Activated T-helper 2 cell treated with anti-CD3 and anti-CD28 coated beads, Interferon-gamma antibody, Interleukin-2, Interleukin-4, amounts not matched to agents 10 μg/mL and 5 μg/mL and 100 μg/mL, durations not matched to agents 14 hours and 24 hours and 36 hours (primary cell): ENCODE measurements around the gene TPX2. TPM values are rescaled to one million over a fixed set of nuclear protein-coding genes. Genes with fewer than 3 reads are reported as not detected.
"Not testable (repeated sequence)": the region's sequence is repeated elsewhere in the genome, so short reads cannot be mapped to it uniquely, and the experiment has no call there.

Experiments used
- DNase-seq: peaks from one replicate; pipeline ENCODE4 v3.0.0; 2021; ENCODE audit warnings: low spot score
- H3K27ac Mint-ChIP-seq: one replicate; pipeline ENCODE4 v1.8.0; 2021; ENCODE audit warnings: mixed read lengths
- H3K27me3 Mint-ChIP-seq: one replicate; pipeline ENCODE4 v1.8.0; 2021; ENCODE audit warnings: low read depth, mixed read lengths
- H3K36me3 Mint-ChIP-seq: one replicate; pipeline ENCODE4 v1.8.0; 2021; ENCODE audit warnings: low read depth, mixed read lengths
- H3K4me1 Mint-ChIP-seq: one replicate; pipeline ENCODE4 v1.8.0; 2021; ENCODE audit warnings: low read depth, mixed read lengths
- H3K4me3 Mint-ChIP-seq: one replicate; pipeline ENCODE4 v1.8.0; 2021; ENCODE audit warnings: low read depth, mild to moderate bottlenecking, moderate library complexity, mixed read lengths
- H3K9me3 Mint-ChIP-seq: one replicate; pipeline ENCODE4 v1.8.0; 2021; ENCODE audit warnings: mixed read lengths
- intact Hi-C: fragments of 100-400 bp; cut with micrococcal nuclease; formaldehyde crosslinking; loops from one replicate; pipeline ENCODE4 v1.15.1; 2023
- total RNA-seq: library from RNA; stranded (reverse); gene quantifications from 2 replicates; pipeline ENCODE4 v1.2.3, GENCODE V29; 2022

Gene TPX2
- total RNA-seq, 1 donor from 2014 or later: 82.8 TPM

GRCh38 chr20:31811198-31811597, 72.1 kb downstream of the TPX2 start:
- peaks cover 8% of the 10 kb centered on the region for H3K36me3 Mint-ChIP-seq
- no peaks in the 10 kb centered on the region for H3K9me3 Mint-ChIP-seq
- H3K27ac Mint-ChIP-seq: no peak overlapping the region
- H3K27me3 Mint-ChIP-seq: no peaks in the 10 kb centered on the region
- intact Hi-C loops: no loop called here
- no peak for DNase-seq
- H3K4me3 Mint-ChIP-seq: no peak overlapping the region
- H3K4me1 Mint-ChIP-seq: peaks cover 6% of the 10 kb centered on the region

GRCh38 chr20:31811796-31812728, 73.0 kb downstream of the TPX2 start:
- no peaks in the 10 kb centered on the region for H3K9me3 Mint-ChIP-seq
- DNase-seq: no peak
- H3K4me1 Mint-ChIP-seq: peaks cover 3% of the 10 kb centered on the region
- H3K27me3 Mint-ChIP-seq: no peaks in the 10 kb centered on the region
- H3K27ac Mint-ChIP-seq: no peak overlapping the region
- H3K4me3 Mint-ChIP-seq: no peak overlapping the region
- H3K36me3 Mint-ChIP-seq: peaks cover 3% of the 10 kb centered on the region
- intact Hi-C loops: no loop called here

GRCh38 chr20:31813611-31814010, 74.5 kb downstream of the TPX2 start:
- H3K4me3 Mint-ChIP-seq: no peak overlapping the region
- intact Hi-C loops: no loop called here
- peaks cover 3% of the 10 kb centered on the region for H3K4me1 Mint-ChIP-seq
- no peak overlapping the region for H3K27ac Mint-ChIP-seq
- DNase-seq: no peak
- no peaks in the 10 kb centered on the region for H3K9me3 Mint-ChIP-seq
- H3K36me3 Mint-ChIP-seq: no peaks in the 10 kb centered on the region
- H3K27me3 Mint-ChIP-seq: no peaks in the 10 kb centered on the region

- H3K27ac Mint-ChIP-seq, H3K4me1 Mint-ChIP-seq, H3K4me3 Mint-ChIP-seq, DNase-seq, H3K36me3 Mint-ChIP-seq, intact Hi-C loops, H3K9me3 Mint-ChIP-seq, H3K27me3 Mint-ChIP-seq: not testable (repeated sequence)
These were observed 75.1 kb downstream of the TPX2 start for GRCh38 chr20:31814142-31814541.

- no peak for DNase-seq
- H3K27ac Mint-ChIP-seq: no peak overlapping the region
- H3K9me3 Mint-ChIP-seq: no peaks in the 10 kb centered on the region
- no peaks in the 10 kb centered on the region for H3K27me3 Mint-ChIP-seq
- intact Hi-C loops: no loop called here
- no peak overlapping the region for H3K4me3 Mint-ChIP-seq
- no peaks in the 10 kb centered on the region for H3K4me1 Mint-ChIP-seq
- no peaks in the 10 kb centered on the region for H3K36me3 Mint-ChIP-seq
These were observed 76.5 kb downstream of the TPX2 start for GRCh38 chr20:31815408-31816188.

GRCh38 chr20:31816221-31816620, 77.1 kb downstream of the TPX2 start:
- intact Hi-C loops: no loop called here
- no peak for DNase-seq
- Mint-ChIP-seq H3K4me3 (no peak overlapping the region), H3K27me3 (no peaks in the 10 kb centered on the region), H3K9me3 (no peaks in the 10 kb centered on the region), H3K4me1 (no peaks in the 10 kb centered on the region), H3K27ac (no peak overlapping the region), H3K36me3 (no peaks in the 10 kb centered on the region)

GRCh38 chr20:31817461-31817860, 78.4 kb downstream of the TPX2 start:
- H3K36me3 Mint-ChIP-seq: no peaks in the 10 kb centered on the region
- no peaks in the 10 kb centered on the region for H3K27me3 Mint-ChIP-seq
- intact Hi-C loops: no loop called here
- no peaks in the 10 kb centered on the region for H3K9me3 Mint-ChIP-seq
- no peak for DNase-seq
- no peak overlapping the region for H3K27ac Mint-ChIP-seq
- H3K4me3 Mint-ChIP-seq: no peak overlapping the region
- peaks cover 2% of the 10 kb centered on the region for H3K4me1 Mint-ChIP-seq

GRCh38 chr20:31818376-31818908, 79.4 kb downstream of the TPX2 start:
- Mint-ChIP-seq H3K4me1 (peaks cover 5% of the 10 kb centered on the region), H3K27me3 (no peaks in the 10 kb centered on the region), H3K9me3 (no peaks in the 10 kb centered on the region), H3K27ac (no peak overlapping the region), H3K36me3 (no peaks in the 10 kb centered on the region), H3K4me3 (no peak overlapping the region)
- no peak for DNase-seq
- intact Hi-C loops: no loop called here

GRCh38 chr20:31819083-31819784, 80.1 kb downstream of the TPX2 start, which contains the start of gene MYLK2:
Gene MYLK2 (plus strand): TSS chr20:31819356. CDS start chr20:31819581, 225 bp downstream.
- Mint-ChIP-seq H3K4me1 (peaks cover 5% of the 10 kb centered on the region), H3K27ac (no peak within 1 kb of the TSS)
- intact Hi-C loops: no loop called here

GRCh38 chr20:31820228-31820627, 81.1 kb downstream of the TPX2 start:
- intact Hi-C loops: loop anchor here (10.0 kb wide), 1 partner anchor 135 kb away; the partner anchor contains the start of gene PDRG1
- DNase-seq: no peak
- Mint-ChIP-seq H3K9me3 (no peaks in the 10 kb centered on the region), H3K27me3 (no peaks in the 10 kb centered on the region), H3K4me3 (no peak overlapping the region), H3K36me3 (no peaks in the 10 kb centered on the region), H3K4me1 (peaks cover 5% of the 10 kb centered on the region), H3K27ac (no peak overlapping the region)

More at GRCh38 chr20:31819083-31819784, 80.1 kb downstream of the TPX2 start, which contains the start of gene MYLK2:
- Mint-ChIP-seq H3K4me3 (no peak within 1 kb of the TSS), H3K9me3 (no peaks in the 10 kb centered on the region), H3K36me3 (no peaks in the 10 kb centered on the region), H3K27me3 (no peaks in the 10 kb centered on the region)
- no peak for DNase-seq

- Mint-ChIP-seq H3K27ac (no peak overlapping the region), H3K27me3 (no peaks in the 10 kb centered on the region), H3K4me3 (no peak overlapping the region), H3K9me3 (no peaks in the 10 kb centered on the region), H3K4me1 (peaks cover 5% of the 10 kb centered on the region), H3K36me3 (no peaks in the 10 kb centered on the region)
- no peak for DNase-seq
- intact Hi-C loops: loop anchor here (10.0 kb wide), 1 partner anchor 133 kb away; the partner anchor contains the start of gene PDRG1
These were observed 82.3 kb downstream of the TPX2 start for GRCh38 chr20:31821427-31821826.
